Liver (tissue), 9 donors: ENCODE results near the gene LIM2. TPM values are rescaled to one million over a fixed set of nuclear protein-coding genes. Genes with fewer than 3 reads are reported as not detected.

Source experiments
- DNase-seq: peaks from one replicate; pipeline ENCODE4 v3.0.0-alpha.2; 2017; ENCODE audit warnings: low spot score
- H3K27ac ChIP-seq, 2 donors: one replicate each; pipeline ENCODE4 v1.7.0; 2013; ENCODE audit warnings: inconsistent platforms in 2 of 2, low read length in 2 of 2, control low read depth in 1 of 2, low read depth in 1 of 2, mild to moderate bottlenecking in 1 of 2
- H3K27me3 ChIP-seq, 4 donors: one replicate each; pipeline versions ENCODE4 v1.6.1 to v1.7.0; 2013; ENCODE audit warnings: low read length in 3 of 4, inconsistent platforms in 1 of 4, mild to moderate bottlenecking in 1 of 4, moderate library complexity in 1 of 4; ENCODE audit not compliant: control insufficient read depth in 4 of 4, insufficient read depth in 4 of 4
- H3K36me3 ChIP-seq, 4 donors: one replicate each; pipeline versions ENCODE4 v1.6.1 to v1.7.0; 2013; ENCODE audit warnings: low read length in 3 of 4, mild to moderate bottlenecking in 3 of 4, low read depth in 1 of 4, moderate library complexity in 1 of 4; ENCODE audit not compliant: control insufficient read depth in 4 of 4, insufficient read depth in 3 of 4
- H3K4me1 ChIP-seq, 4 donors: one replicate each; pipeline versions ENCODE4 v1.6.1 to v1.7.0; 2013; ENCODE audit warnings: low read length in 3 of 4, mild to moderate bottlenecking in 3 of 4, moderate library complexity in 1 of 4; ENCODE audit not compliant: control insufficient read depth in 4 of 4, insufficient read depth in 4 of 4
- H3K4me3 ChIP-seq, 3 donors: one replicate each; pipeline versions ENCODE4 v1.6.1 to v1.7.0; 2013; ENCODE audit warnings: low read length in 3 of 3, control low read depth in 1 of 3, low read depth in 1 of 3, mild to moderate bottlenecking in 1 of 3
- H3K9ac ChIP-seq, 2 donors: one replicate each; pipeline ENCODE4 v1.7.0; 2013; ENCODE audit warnings: low read length in 2 of 2, mild to moderate bottlenecking in 2 of 2, moderate library complexity in 2 of 2, control low read depth in 1 of 2, low read depth in 1 of 2
- H3K9me3 ChIP-seq, 4 donors: one replicate each; pipeline versions ENCODE4 v1.6.1 to v1.7.0; 2013; ENCODE audit warnings: low read length in 3 of 4; ENCODE audit not compliant: control insufficient read depth in 4 of 4
- ATF3 ChIP-seq: IDR thresholded peaks from 2 replicates; pipeline ENCODE4 v1.6.1; 2016; ENCODE audit warnings: antibody characterized with exemption
- CTCF ChIP-seq: fragments of 150-350 bp; IDR thresholded peaks from 2 replicates; pipeline ENCODE4 v1.5.1; 2017; ENCODE audit warnings: improper control_type of control experiment, low read depth, low read length; ENCODE audit not compliant: missing input control
- EGR1 ChIP-seq, 2 donors: IDR thresholded peaks; 2 replicates each; pipeline ENCODE4 v1.6.1; 2016 to 2018; ENCODE audit warnings: antibody characterized with exemption in 2 of 2, low read depth in 2 of 2
- FOXA1 ChIP-seq: IDR thresholded peaks from 2 replicates; pipeline ENCODE4 v1.6.1; 2016; ENCODE audit warnings: antibody characterized with exemption
- FOXA2 ChIP-seq: IDR thresholded peaks from 2 replicates; pipeline ENCODE4 v1.6.1; 2016; ENCODE audit warnings: antibody characterized with exemption
- GABPA ChIP-seq, 2 donors: IDR thresholded peaks in 1 of 2; conservative IDR thresholded peaks in 1 of 2; 2 replicates each; pipeline ENCODE4 v1.6.1; 2016; ENCODE audit warnings: antibody characterized with exemption in 2 of 2, mild to moderate bottlenecking in 1 of 2, moderate library complexity in 1 of 2
- HNF4A ChIP-seq, 2 donors: conservative IDR thresholded peaks; 2 replicates each; pipeline ENCODE4 v1.6.1; 2016; ENCODE audit warnings: antibody characterized with exemption in 2 of 2, mild to moderate bottlenecking in 2 of 2
- HNF4G ChIP-seq: IDR thresholded peaks from 2 replicates; pipeline ENCODE4 v1.6.1; 2016; ENCODE audit warnings: antibody characterized with exemption
- JUND ChIP-seq, 2 donors: IDR thresholded peaks; 2 replicates each; pipeline ENCODE4 v1.6.1; 2016; ENCODE audit warnings: antibody characterized with exemption in 2 of 2
- MAX ChIP-seq: IDR thresholded peaks from 2 replicates; pipeline ENCODE4 v1.6.1; 2016; ENCODE audit warnings: antibody characterized with exemption
- NR2F2 ChIP-seq: IDR thresholded peaks from 2 replicates; pipeline ENCODE4 v1.6.1; 2016; ENCODE audit warnings: antibody characterized with exemption
- RAD21 ChIP-seq, 2 donors: IDR thresholded peaks; 2 replicates each; pipeline ENCODE4 v1.6.1; 2016; ENCODE audit warnings: antibody characterized with exemption in 2 of 2, mild to moderate bottlenecking in 2 of 2
- REST ChIP-seq: IDR thresholded peaks from 2 replicates; pipeline ENCODE4 v1.6.1; 2016; ENCODE audit warnings: antibody characterized with exemption, mild to moderate bottlenecking
- RXRA ChIP-seq, 2 donors: IDR thresholded peaks; 2 replicates each; pipeline ENCODE4 v1.6.1; 2017 to 2018; ENCODE audit warnings: antibody characterized with exemption in 2 of 2, mild to moderate bottlenecking in 1 of 2
- SP1 ChIP-seq: IDR thresholded peaks from 2 replicates; pipeline ENCODE4 v1.6.1; 2018; ENCODE audit warnings: antibody characterized with exemption, mild to moderate bottlenecking
- TAF1 ChIP-seq: conservative IDR thresholded peaks from 2 replicates; pipeline ENCODE4 v1.6.1; 2016; ENCODE audit warnings: antibody characterized with exemption, mild to moderate bottlenecking
- YY1 ChIP-seq: IDR thresholded peaks from 2 replicates; pipeline ENCODE4 v1.6.1; 2016; ENCODE audit warnings: antibody characterized with exemption, mild to moderate bottlenecking
- ZBTB33 ChIP-seq: IDR thresholded peaks from 2 replicates; pipeline ENCODE4 v1.6.1; 2016; ENCODE audit warnings: antibody characterized with exemption
- WGBS: extraction: QIAGEN DNeasy Blood & Tissue Kit; methylation state at CpG from one replicate; pipeline ENCODE4 v1.1.7; 2013; 5-methylcytosine and 5-hydroxymethylcytosine counted together
- polyA plus RNA-seq, 2 donors: library from polyadenylated mRNA; stranded (reverse) in 1 of 2; unstranded in 1 of 2; fragments of 200-250 nt in 1 of 2; fragments of >200 nt in 1 of 2; fragmentation: Nextera tagmentation in 1 of 2; extraction: Ambion mirVana in 1 of 2; gene quantifications; one replicate each; pipeline versions ENCODE4 v1.2.1 to v1.2.3, GENCODE V29; 2013 to 2015
- total RNA-seq, 2 donors: library from RNA; depleted of rRNA; stranded (reverse); fragments of >200 nt; gene quantifications; one replicate each; pipeline ENCODE4 v1.2.3, GENCODE V29; 2014
- donor health status: healthy.
- donor health status: healthy.
- donor health status: healthy.
- donor health status: healthy.
- donor health status: healthy.

Gene LIM2
- total and polyA plus RNA-seq, 4 donors = not detected

- WGBS = 84% methylated on average over 12 of the region's 12 CpGs
- DNase-seq = no peak
- Histone ChIP-seq H3K36me3 (peaks cover 8 to 18% (median 16%) of the 10 kb centered on the region in 4 donors), H3K4me1 (peaks cover 13 to 41% (median 27%) of the 10 kb centered on the region in 4 donors), H3K4me3 (no peak overlapping the region), H3K27me3 (no peaks in the 10 kb centered on the region), H3K9ac (no peak overlapping the region), H3K27ac (no peak overlapping the region), H3K9me3 (no peaks in the 10 kb centered on the region)
- TF ChIP-seq SP1 (no peak), MAX (no peak)
Observed at GRCh38 chr19:51354103-51354741, 33.6 kb downstream of the LIM2 start.

- WGBS = 95% methylated on average over 16 of the region's 16 CpGs
- no peak overlapping the region for H3K9ac ChIP-seq
- peaks cover 8 to 21% (median 18%) of the 10 kb centered on the region in 4 donors for H3K36me3 ChIP-seq
- H3K9me3 ChIP-seq = no peaks in the 10 kb centered on the region
- no peak overlapping the region for H3K27ac ChIP-seq
- peaks cover 11 to 44% (median 24%) of the 10 kb centered on the region in 4 donors for H3K4me1 ChIP-seq
- TF ChIP-seq SP1 (no peak), RXRA (IDR thresholded peaks at IDR 0.05) (no peak), RAD21 (IDR thresholded peaks at IDR 0.05) (no peak), EGR1 (IDR thresholded peaks at IDR 0.05; ENCODE audit: low read depth in 2 of 2) (no peak), HNF4G (no peak)
- H3K4me3 ChIP-seq = no peak overlapping the region
- no peak for DNase-seq
- no peaks in the 10 kb centered on the region for H3K27me3 ChIP-seq
Observed at GRCh38 chr19:51352783-51353360, 34.9 kb downstream of the LIM2 start.

GRCh38 chr19:51351266-51351990 lies 36.3 kb downstream of the LIM2 start:
- 97% methylated on average over 11 of the region's 11 CpGs for WGBS
- H3K27ac ChIP-seq = peak overlapping the region; percentile 62 to 63
- no peak overlapping the region for H3K9ac ChIP-seq
- H3K36me3 ChIP-seq = peaks cover 8 to 29% (median 23%) of the 10 kb centered on the region in 4 donors
- no peak for DNase-seq
- H3K9me3 ChIP-seq = no peaks in the 10 kb centered on the region
- no peak for TF ChIP-seq FOXA1
- TF ChIP-seq CTCF = no peak
- no peak for TF ChIP-seq MAX
- no peak for TF ChIP-seq EGR1 (IDR thresholded peaks at IDR 0.05; ENCODE audit: low read depth in 2 of 2)
- no peak for TF ChIP-seq TAF1
- no peak for TF ChIP-seq HNF4G
- TF ChIP-seq ZBTB33 = no peak
- no peak for TF ChIP-seq YY1
- no peak for TF ChIP-seq RXRA (IDR thresholded peaks at IDR 0.05)
- TF ChIP-seq JUND (IDR thresholded peaks at IDR 0.05) = no peak
- TF ChIP-seq GABPA (IDR thresholded peaks at IDR 0.05 in 1 of 2, conservative IDR thresholded peaks at IDR 0.05 in 1 of 2) = no peak
- no peak for TF ChIP-seq ATF3
- TF ChIP-seq RAD21 (IDR thresholded peaks at IDR 0.05) = no peak
- TF ChIP-seq REST = no peak
- no peak for TF ChIP-seq FOXA2
- TF ChIP-seq NR2F2 = no peak
- TF ChIP-seq HNF4A (conservative IDR thresholded peaks at IDR 0.05) = no peak
- no peak for TF ChIP-seq SP1
- no peaks in the 10 kb centered on the region for H3K27me3 ChIP-seq
- H3K4me1 ChIP-seq = peaks cover 9 to 45% (median 23%) of the 10 kb centered on the region in 4 donors
- H3K4me3 ChIP-seq = no peak overlapping the region
